NT2/D1 (cell line): Measurements from ENCODE around the gene CEP112.
"Not testable (repeated sequence)": the region's sequence is repeated elsewhere in the genome, so short reads cannot be mapped to it uniquely, and the experiment has no call there.

Experiments used
- SUZ12 ChIP-seq: IDR thresholded peaks from 2 replicates; pipeline ENCODE4 v1.6.1; 2011; ENCODE audit not compliant: insufficient read length, insufficient read depth; ENCODE audit errors: extremely low read depth
- YY1 ChIP-seq: IDR thresholded peaks from 2 replicates; pipeline ENCODE4 v1.6.1; 2011; ENCODE audit not compliant: insufficient read length, insufficient read depth
- ZNF274 ChIP-seq: IDR thresholded peaks from 2 replicates; pipeline ENCODE4 v1.6.1; 2011; ENCODE audit warnings: mild to moderate bottlenecking, low read depth, low read length

- not testable (repeated sequence) for TF ChIP-seq ZNF274, YY1, SUZ12
Observed at GRCh38 chr17:65732667-65733066, 459.3 kb downstream of the CEP112 start.
